NCI-H1436 (cell line): ENCODE measurements around the gene NCBP2L.
"Not testable (repeated sequence)": the region's sequence is repeated elsewhere in the genome, so short reads cannot be mapped to it uniquely, and the experiment has no call there.

Experiments used
- DNase-seq: peaks from one replicate; lab custom pipeline; 2025; lab: John Stamatoyannopoulos, UW

The NCBP2L gene

DNA sequence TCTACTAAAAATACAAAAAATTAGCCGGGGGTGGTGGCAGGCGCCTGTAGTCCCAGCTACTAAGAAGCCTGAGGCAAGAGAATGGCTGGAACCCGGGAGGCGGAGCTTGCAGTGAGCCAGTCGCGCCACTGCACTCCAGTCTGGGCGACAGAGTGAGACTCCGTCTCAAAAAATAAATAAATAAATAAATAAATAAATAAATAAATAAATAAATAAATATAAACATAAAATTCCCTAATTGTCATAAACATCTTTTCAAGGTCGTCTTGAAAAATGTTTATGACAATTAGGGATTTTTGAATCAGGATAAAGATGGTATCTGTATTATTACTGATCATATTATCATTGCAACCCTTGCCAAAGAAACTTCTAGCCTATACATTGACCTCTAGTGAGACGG lies 32.5 kb downstream of the NCBP2L start:
- not testable (repeated sequence) for DNase-seq

DNA sequence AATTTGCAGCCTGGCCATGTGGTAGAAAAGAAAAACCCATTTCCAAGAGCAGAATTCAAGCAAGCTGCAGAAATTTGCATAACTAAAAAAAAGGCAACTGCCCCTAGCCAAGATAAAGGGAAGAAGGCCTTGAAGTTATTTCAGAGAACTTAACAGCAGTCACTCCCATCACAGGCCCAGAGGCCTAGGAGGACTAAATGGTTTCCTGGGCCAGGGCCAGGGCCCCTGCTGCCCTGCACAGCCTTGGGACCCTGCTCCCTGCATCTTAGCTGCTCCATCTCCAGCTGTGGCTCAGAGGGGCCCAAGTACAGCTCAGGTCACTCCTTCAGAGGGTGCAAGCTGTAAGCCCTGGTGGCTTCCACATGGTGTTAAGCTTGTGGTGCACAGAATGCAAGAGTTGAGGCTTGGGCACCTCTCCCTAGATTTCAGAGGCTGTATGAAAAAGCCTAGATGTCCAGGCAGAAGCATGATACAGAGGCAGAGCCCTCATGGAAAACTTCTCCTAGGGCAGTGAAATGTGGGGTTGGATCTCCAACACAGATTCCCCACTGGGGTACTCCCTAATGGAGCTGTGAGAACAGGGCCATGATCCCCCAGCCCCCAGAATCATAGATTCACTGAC lies 41.5 kb downstream of the NCBP2L start:
- no peak for DNase-seq

DNA sequence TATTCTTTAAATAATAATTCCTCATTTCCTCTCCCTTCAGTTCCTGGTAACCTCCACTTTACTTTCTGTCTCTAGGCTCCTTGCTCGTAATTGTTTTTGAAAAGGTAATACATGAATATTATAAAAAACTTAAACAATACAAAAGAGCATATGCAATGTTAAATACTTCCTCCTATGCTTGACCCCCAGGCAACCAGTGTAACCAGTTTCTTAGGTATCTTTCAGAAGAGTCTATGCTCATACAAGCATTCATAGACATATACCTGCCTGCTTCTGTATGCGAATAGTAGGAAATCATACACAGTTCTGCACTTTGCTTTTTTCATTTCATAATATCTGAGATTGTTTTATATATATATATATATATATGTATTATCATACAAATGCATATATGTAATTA lies 45.5 kb downstream of the NCBP2L start:
- DNase-seq = no peak

DNA sequence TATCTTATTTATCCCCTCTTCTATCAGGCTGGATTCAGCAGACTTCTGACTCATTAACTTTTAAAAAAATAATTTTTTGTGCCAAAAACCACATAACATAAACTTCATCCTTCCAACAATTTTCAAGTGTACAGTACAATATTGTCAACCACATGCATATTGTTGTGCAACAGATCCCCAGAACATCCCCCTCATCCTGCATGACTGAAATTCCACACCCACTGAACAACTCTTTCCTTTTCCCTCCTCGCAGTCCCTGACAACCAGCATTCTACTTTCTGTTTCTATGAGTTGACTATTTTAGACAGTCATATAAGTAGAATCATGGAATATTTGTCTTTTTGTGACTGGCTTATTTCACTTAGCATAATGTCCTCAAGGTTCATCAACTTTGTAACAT lies 45.9 kb downstream of the NCBP2L start:
- DNase-seq = no peak

DNA sequence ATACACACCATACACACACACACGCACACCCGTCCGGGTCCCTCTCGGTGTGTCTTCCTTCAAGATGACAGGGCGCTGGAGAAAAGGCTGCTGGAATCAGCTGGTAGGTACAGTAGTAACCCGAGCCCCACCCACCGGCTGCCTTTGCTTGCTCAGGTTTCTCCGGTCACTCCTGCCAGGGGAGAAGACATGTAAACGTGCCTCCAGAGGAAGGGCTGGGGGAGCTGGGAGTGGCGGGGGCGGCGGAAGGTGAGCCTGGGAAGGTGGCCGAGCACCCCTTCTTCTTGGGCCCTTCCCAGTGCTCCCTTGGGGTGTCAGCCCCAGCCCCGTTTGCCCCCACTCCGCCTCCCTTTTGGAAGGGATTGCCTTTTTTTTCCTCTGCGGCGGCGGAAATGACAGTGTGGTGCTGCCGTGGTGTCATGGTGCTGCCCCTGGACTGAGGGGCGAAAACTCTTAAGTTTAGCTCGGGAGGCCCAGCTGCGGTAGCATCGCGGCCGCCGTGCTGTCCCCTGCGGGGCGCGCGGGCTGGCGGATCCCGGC lies 48.2 kb downstream of the NCBP2L start, which contains the start of gene MID2:
Gene MID2 (plus strand): TSS at position 169 of the 540 bp plus-strand sequence. CDS start 561 bp downstream, outside the sequence.
- DNase-seq = peak; percentile 43

DNA sequence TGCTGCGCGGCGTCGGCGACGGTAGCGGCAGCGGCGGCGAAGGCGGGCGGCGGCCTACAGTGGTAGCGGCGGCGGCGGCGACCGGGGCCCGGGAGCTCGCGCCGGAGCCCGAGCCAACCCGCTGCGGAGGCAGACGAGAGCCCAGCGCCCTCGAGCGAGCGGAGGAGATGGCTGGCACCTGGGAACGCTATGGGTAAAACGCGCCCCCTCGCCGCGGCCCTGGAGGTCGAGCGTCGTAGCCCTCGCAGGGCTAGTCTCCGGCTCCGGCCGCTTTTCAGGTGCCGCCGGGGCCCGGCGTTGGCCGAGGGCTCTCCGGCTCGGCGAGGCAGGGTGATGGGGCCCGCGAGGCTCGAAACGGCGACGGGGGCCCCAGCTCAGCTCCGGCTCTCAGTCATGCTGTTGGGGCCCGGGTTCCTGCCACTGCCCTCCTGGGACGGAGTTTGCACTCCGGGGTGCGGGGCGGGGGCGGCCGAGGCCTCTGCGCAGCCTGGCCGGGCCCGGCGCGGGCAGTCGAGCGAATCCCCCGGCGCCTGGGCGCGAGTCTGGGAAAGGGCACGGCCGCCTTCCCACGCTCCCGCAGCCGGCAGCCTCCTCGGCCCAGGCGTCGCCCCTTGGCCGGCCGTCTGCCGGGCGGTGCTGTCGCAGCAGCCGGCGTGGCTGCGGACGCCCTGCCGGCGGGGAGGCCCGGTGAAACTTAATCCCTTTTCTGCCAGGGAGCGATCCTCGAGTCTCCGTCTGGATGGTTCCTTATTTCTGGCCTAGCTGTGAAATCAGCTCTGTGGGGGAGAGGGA lies 48.9 kb downstream of the NCBP2L start:
- peak; percentile 12 for DNase-seq

DNA sequence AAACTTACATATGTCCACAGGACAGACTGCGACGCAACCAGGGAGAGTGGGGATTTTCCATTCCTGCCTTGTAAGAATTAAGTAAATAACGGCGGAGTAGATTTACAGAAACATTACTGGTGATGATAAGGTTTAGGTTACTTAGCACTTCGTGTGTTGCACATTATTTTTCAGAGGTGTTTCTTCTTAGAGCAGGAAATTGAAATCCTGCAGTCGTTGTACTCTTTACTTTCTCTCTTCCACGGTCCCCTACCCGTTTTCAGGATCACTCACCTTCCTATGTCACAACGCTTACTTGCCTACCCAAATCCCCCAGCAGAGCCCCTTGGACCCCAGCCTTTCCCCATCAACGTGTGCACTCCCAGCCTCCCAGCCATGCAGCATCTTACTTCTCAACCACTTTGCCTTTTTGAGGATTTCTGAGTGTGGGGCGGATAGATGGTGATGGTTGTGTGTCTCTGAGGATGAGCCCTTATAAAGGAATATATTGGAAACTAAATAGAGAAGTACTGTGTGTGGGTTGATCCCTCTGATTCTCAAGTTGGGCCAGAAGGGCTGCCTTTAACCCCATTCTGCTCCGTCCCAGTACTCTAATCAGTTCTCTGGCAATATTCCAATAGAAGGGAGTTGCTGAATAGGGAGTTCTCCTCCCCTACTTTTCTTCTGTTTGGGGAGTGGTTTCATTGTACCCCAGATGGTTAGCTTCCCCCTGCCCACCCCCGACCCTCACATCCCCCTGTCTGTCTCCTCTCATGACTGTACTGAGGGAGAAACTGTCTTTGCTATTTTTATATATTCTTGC lies 49.7 kb downstream of the NCBP2L start:
- no peak for DNase-seq

DNA sequence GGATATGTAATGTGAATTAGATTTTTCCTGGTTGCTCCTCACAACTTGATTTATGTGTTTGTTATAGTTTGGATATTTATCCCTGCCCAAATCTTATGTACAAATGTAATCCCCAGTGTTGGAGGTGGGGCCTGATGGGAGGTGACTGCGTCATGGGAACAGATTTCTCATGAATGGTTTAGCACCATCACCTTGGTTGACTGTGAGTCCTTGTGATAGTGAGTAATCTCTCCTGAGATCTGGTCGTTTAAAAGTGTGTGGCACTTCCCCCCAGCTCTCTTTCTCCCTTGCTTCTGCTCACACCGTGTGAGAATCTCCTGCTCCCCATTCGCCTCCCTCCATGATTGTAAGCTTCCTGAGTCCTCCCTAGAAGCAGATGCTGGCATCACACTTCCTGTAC lies 50.3 kb downstream of the NCBP2L start:
- no peak for DNase-seq

DNA sequence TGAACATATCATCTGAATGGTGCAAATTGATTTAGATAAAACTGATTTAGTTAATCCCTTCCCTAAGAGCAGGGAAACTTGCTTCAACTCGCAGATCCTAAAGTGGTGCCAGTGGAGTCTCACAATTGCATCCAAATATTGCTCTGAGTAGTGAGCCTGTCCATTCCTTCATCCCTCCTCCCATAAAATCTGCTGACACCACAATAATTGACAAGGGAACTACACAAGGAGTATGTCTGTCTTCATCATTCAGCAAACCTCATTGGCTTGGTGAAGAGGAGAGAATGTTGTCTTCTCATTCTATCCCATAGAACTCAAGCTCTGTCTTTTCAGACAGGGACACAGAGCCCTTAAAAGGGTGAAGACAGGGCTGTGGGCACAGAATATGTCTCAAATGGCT lies 52.3 kb downstream of the NCBP2L start:
- DNase-seq = no peak

DNA sequence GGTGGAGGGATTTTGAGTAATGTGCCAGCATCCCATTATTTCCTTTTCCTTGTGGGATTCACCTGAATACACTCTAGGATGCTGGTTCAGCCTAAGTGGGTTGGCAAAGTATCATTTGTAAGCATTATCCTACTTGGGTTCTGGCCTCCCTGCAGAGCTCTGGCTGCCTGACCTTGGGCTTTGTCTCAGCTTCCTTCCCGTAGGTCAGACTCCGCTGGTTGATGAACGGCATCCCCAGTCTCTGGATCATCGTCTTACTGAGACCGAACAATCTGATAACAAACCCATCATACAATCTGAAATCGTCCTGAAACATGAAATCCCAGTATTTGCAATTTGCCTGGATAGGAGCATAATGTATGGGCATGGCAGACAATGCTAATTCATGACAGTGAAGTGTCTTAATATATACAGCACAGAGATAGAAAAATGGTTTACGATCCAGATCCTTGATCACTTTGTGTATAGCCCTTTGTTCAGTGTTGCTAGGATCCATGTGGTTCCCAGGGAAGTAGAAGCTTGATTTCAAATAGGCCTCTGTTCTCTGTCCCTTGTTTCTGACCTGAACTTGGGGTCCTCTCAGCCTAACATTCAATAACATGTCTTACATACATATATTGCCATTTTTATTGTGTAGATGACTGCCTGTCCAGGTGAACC lies 53.7 kb downstream of the NCBP2L start:
- DNase-seq = no peak

DNA sequence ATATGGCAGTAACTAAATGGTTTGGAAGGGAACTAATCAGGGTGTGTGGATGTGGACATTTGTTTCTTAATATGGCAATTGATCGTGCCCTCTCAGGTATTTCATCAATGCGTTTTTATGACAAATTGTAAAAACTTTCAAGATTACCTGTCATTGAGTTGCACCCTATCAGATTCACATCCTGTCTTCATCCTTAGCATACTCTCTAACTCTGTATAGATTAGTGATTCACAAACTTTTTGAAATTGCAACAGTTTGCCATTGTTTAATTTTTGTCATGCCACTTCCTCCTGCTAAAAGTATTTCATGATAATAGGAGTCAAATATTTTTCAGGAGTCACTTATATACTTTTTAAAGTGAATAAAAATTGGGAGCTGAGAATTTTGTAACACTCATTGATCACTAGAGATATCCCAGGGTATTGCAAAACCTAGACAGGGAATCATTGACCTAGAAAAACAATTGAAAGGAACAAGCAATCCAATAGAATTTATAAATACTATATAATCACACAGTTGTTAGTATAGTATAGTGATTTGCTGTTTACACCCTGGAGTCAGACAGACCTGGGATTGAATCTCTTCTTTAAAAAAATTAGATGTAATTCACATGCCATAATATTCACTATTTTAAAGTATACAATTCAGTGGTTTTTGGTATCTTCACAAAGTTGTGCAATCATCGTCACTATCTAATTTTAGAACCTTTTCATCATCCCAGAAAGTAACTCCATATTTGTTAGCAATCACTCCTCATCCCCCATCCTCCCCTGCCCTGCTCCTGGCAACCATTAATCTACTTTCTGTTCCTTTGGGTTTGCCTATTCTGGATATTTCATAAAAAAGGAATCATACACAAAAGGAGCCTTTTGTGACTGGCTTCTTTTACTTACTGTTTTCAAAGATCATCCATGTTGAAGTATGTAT lies 57.0 kb downstream of the NCBP2L start:
- DNase-seq = no peak

DNA sequence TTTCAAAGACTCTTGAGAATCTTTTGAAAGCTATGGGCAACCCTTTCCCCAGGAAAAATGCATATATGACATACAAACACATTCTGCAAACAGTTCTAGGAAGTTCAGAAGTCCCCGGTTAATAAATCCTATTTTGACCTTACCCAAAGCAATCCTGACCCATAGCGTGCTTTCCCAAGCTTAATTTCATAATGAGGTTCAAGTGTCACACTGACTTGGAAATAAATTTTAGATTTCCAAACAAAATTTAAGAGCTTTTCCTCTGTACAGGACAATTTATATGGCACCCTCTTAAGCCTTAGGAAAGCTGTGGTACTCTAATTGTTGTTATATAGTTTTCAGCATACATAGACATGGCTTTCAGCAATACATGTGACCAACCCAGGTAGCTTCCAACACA lies 59.4 kb downstream of the NCBP2L start:
- DNase-seq = no peak

DNA sequence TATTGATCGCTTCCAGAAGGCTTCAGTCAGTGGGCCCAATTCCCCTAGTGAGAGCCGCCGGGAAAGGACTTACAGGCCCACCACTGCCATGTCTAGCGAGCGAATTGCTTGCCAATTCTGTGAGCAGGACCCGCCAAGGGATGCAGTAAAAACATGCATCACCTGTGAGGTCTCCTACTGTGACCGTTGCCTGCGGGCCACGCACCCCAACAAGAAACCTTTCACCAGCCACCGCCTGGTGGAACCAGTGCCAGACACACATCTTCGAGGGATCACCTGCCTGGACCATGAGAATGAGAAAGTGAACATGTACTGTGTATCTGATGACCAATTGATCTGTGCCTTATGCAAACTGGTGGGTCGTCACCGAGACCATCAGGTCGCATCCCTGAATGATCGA lies 63.4 kb downstream of the NCBP2L start:
- DNase-seq = no peak

DNA sequence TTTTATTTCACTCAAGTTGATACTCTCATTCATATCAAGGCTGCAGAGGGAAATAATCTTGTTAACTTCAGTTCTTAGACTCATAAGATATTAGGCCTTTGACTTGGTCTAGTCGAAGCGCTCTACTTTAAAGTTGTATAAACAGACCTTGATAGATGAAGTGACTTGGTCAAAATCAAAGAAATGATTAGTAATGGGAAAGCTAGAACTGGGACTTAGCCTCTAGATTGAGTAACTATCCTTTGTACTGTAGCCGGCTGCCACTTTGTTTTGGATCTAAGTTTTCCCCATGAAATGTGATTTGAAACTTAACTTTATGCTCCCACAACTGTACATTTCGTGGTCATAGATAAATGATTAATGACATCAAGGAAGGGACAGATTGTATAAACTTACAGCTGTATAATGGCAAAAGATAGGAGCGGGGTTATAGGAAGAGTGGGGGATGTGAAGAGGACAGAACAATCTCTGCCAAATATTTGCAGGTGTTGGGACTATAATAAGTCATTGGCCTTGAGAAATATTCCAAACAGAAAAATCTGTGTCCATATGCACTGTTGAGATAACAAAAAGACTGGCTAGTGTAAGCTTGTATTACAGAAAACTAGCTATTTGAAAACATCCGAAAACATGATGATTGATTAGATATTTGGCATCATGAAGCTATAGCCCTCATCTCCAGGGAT lies 65.3 kb downstream of the NCBP2L start:
- no peak for DNase-seq
